GM19397 (cell line): ENCODE measurements around the gene OR6Y1.

Experiments used
- ATAC-seq: cut with Tn5 transposase; IDR thresholded peaks from one replicate; pipeline ENCODE4 v1.9.1; 2021; ENCODE audit warnings: mild to moderate bottlenecking, moderate library complexity; ENCODE audit not compliant: unreplicated experiment

OR6Y1 gene, protein sequence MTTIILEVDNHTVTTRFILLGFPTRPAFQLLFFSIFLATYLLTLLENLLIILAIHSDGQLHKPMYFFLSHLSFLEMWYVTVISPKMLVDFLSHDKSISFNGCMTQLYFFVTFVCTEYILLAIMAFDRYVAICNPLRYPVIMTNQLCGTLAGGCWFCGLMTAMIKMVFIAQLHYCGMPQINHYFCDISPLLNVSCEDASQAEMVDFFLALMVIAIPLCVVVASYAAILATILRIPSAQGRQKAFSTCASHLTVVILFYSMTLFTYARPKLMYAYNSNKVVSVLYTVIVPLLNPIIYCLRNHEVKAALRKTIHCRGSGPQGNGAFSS

DNA sequence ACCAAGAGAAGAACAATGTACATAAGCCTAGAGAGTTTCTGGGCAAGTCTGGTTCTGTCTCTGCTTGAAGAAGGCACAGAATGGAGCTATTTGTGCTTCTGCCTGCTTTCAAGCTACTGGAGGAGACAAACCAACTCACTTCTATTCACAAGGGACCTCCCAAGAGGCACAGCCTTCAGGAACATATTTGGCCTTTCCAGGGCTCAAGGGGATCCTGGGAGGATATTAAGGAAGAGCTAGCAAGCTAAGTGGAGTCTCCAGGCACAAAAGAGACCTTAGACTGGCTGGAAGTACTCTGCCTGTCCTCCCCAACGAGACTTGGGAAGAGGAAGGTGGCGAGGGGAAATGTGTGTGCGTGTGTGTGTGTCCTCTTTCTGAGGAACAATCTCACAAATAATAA, at the start of gene OR6Y1:
OR6Y1 (minus strand) TSS at position 54 of the 400 bp plus-strand sequence. CDS start 6,300 bp downstream, outside the sequence.
- ATAC-seq = no peak

DNA sequence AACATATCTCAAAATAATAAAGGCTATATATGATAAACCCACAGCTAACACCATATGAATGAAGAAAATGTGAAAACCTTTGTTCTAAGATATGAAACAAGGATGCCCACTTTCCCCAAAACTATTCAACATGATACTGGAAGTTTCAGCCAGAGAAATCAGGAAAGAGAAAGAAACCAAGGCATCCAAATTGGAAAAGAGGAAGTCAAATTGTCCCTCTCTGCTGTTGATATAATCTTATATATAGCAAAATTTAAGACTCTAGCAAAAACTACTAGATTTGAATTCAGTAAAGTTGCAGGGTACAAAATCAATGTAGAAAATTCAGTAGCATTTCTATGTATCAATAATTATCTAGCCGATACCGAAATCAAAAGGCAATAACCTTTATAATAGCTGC, 46.5 kb upstream of the OR6Y1 start:
- no peak for ATAC-seq

DNA sequence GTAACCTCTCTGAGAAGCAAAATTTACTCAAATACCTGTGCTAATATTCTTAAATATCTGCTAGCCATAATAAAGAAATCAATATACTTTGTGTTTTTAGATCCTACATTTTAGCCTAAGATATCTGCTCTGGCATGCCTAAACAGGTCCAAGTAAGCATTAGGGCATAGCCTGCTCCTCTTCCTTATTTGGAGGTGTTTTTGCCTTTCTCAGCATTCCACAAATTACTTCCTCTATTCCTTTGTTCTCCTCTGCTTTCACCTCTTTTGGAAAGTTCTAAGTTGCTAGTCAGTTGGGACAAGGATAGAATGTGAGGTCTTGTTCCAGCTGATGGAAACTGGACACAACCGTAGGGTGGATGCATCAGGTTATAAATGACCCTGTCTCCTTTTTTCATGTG, 32.7 kb upstream of the OR6Y1 start:
- ATAC-seq = no peak

DNA sequence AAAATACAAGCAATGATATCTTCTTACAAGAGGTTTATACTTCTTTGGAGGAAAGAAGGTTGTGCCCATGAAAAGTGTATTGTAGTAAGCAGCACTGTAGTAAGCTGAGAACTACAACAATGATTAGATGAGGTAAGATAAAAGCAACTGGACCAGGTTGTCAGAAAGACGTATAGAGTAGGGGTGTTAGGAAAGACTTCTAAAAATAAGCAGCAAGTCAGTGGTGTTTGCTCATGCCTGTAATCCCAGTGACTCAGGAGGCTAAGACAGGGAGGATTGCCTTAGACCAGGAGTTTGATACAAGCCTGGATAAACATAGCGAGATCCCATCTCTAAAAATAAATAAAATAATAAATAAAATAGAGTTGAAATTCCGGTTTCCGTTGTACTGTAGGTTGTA, 29.8 kb upstream of the OR6Y1 start:
- ATAC-seq = no peak

DNA sequence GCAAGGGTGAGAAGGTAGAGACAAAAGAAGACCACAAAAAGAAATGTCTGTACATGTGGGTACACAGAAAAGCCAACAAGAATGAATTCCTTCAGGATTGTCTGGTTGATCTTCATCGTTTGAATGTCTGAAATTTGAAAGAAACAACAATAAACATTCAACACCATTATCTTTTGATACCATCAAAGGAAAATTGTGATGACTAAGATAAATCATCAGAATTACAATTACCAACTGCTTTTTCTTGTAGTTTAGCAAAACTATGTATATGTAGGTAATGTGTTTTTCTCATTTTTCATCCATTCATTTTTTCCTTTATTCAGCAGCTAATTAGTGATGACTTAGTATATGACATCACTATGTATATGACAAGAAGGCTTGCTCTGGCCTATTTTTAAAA, 25.5 kb upstream of the OR6Y1 start, which contains the start of gene OR10X1:
OR10X1 (minus strand) TSS at position 167 of the 400 bp plus-strand sequence; CDS start at position 167, 0 bp downstream.
- no peak for ATAC-seq

DNA sequence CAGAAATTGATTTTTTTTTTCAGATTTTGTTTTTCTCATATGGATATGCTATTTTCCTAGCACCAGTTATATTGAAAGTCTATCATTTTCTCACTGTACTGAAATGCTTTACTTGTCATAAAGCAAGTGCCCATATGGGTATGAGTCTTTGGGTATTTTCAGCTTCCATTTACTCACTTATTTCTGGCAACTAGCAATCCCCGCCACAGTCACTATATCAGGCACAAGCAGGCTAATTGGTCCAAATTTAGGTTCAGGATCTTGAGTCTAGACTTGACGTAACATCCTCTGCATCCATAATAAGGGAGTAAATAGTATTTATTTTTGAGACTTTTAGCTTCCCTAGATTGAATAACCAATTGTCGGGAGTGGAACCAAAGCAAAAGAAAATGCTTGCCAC, 23.4 kb upstream of the OR6Y1 start:
- ATAC-seq = no peak

DNA sequence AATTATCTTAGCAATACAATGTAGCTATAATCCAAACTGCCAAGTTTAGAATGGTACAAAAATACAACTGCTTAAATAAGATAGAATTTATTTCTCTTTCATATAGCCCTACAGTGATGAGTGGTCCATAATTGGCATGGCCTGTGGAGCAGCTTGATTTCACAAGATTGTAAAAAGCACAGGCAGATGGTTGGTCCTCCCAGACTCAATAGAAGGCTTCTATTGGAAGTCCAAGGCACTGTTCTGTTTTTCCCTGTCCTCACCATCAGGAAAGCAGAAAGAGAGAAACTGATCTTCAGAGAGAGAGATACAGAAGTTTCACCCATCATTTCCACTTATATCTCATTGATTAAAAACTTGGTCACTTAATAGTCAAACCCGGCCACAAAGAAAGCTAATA, 18.0 kb upstream of the OR6Y1 start:
- no peak for ATAC-seq

DNA sequence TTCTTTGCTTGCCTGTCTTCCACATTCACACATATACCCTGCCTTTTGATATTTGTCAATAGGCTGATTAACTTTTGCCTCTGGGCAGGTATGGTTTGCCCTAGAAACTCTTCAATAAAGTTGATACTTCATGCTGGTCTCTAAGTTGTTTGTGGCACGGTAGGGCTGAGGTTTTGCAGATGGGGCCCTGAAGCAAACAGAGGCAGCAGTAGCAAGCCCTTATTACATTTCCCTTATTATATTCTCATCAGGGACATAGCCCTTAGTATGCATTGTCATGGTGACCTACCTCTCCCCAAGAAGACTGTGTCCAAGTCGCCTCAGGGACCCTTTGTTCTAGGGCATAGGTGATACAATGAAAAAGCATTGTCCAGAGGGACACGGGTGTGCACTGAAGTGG, 16.3 kb upstream of the OR6Y1 start, which contains the start of gene OR6P1:
OR6P1 (minus strand) TSS at position 101 of the 400 bp plus-strand sequence. CDS start 6,976 bp downstream, outside the sequence.
- no peak for ATAC-seq

DNA sequence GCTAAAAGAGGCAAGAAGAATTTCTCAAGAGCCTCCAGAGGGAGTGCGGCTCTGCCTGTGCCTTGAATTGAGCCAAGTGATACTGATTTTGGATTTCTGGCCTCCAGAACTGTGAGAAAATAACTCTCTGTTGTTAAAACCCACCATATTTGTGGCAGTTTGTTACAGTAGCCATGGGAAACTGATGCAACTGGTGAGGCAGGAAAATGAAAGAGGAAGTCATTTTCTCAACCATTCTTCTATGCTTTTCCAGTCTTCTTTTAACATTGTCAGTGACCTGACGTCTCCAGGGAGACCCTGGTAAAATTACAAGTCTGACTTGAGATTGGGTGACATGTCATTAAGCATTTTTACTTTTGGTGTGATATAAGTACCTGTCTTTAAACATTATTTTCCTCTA, 10.4 kb upstream of the OR6Y1 start:
- ATAC-seq = no peak

DNA sequence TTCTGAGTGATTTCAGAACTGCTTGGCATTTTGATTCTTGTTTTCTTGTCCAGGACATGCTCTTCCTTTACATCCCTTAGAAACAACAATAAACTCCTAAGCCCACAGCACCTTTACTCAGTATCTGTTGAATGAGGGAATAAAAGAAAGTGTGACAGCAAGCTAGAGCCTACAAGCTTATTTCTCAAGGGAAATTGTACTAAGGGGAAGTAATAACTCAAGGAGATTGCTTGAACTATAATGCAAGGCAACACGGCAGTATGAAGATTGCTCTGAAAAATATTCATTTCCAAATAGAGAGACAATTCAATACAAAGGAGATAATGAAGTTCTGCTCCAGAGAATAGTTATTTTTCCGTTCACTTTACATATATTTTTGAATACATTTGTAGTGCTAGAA, 9.6 kb upstream of the OR6Y1 start:
- no peak for ATAC-seq

DNA sequence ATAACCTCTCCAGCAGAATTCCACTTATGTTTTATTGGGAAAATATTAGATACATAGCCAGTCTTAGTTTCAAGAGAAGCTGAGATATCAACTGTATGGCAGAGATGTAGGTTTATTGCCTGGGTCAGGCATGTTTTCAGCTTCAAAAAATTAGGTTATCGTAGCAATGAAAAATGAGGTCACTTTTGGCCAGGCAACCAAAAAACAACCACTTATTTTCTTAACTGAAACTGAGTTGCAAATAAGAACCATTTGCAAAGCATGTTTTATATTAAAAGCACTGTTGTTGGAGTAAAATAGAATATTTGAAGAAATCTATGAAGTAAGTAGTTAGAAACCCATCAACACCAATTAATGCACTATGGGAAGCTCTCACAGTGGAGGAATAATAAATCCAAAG, 5.5 kb upstream of the OR6Y1 start:
- no peak for ATAC-seq

DNA sequence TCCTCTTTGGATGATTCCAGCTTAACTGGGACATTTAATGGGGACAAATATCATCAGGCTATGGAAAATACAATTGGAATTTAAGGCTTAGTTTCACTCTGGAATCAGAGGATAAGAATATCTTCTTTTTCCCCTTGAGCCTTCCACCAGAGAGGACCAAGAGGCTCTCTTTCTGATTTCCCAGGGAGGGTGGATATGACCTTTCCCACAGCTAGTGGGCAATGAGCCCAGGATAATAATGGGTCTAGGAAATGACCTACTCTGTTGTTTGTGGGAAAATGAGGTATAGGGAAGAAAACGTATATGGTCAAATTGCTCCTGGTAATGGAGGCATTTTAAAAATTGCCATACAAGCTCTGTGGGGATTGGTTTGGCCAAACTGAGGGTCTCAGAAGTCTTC, 1.9 kb downstream of the OR6Y1 start:
- no peak for ATAC-seq

DNA sequence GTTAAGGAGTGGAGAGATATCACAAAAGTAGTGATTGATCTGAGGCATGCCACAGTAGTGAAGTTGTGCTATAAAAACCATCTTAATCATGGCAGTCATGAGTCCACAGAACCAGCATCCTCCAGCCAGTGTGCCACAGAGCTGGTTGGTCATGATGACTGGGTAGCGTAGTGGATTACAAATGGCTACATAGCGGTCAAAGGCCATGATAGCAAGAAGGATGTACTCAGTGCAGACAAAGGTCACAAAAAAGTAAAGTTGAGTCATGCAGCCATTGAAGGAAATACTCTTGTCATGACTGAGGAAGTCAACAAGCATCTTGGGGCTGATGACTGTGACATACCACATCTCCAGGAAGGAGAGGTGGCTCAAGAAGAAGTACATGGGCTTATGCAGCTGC, 6.7 kb downstream of the OR6Y1 start:
- no peak for ATAC-seq

DNA sequence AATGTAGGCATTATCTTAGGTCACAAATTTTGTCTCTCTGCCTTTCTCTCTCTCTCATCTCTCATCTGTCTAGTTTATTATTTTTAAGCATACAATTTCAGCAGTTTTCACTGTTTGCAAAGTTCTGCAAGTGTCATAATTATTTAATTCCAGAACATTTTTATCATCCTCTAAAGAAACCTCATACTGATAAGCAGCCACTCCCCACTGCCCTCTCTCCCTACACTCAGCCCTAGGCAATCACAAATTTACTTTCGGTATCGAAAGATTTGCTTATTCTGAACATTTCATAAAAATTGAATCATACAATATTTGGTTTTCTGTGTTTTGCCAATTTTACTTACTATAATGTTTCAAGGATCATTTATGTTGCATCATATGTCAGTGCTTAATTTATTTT, 16.6 kb downstream of the OR6Y1 start:
- ATAC-seq = no peak

DNA sequence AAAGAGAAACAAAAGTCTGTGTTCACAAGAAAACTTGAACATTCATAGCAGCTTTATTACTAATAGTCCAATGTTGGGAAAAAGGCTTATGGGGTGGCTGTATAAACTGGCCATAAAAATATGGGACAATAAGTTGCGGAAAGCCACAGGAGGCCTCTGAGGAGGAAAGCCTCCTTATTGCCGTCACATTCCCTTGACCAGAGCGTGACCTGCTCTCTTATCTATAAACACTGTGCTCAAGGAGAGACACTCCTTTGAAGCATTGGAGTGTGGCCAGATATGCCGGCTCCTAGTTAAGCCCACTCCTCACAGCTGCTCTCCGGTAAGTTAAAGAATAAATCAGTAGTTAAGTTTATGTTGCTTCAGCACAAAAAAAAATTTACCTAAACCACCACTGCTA, 19.7 kb downstream of the OR6Y1 start:
- no peak for ATAC-seq

DNA sequence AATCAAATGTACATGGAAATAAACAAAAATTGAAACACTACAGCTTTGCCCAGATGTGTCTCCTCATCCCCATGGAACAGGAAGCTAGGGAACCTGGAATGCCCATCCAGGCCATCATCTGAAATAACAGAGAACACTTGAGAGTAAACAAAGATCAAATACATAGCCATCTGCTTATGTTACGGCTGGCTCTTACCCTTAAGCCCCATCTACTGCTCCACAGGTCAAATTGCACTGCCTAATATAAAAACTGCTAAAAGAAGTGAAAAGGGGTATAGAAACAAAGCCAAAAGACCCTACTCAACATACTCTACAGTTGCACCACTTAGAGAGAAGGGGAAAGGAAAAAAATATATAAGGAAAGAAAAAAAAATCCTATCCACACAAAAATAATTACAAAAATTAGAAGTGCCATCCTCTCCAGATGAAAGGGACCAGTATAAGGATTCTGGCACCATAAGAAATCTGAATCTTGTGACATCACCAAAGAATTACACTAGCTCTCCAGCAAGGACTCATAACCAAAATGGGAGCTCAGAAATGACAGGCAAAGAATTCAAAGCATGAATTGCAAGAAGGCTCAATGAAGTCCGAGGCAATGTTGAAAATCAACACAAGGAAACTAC, 26.9 kb downstream of the OR6Y1 start:
- no peak for ATAC-seq

DNA sequence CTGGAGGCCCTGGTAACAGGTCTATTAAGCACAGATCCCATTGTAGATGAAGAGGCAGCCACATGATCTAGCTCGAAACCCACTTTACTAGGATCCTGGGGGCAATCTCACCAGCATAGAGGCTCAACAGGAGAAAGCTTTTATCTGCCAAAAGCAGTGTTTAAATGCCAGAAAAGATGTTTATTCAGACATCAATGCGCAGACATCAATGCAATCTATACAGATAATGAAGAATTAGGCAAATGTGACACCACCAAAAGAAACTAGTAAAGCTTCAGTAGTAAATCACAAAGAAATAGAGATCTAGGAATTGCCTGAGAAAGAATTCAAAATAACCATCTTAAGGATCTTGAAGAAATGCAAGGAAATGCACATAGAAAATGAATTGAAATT, 32.5 kb downstream of the OR6Y1 start:
- ATAC-seq = no peak

DNA sequence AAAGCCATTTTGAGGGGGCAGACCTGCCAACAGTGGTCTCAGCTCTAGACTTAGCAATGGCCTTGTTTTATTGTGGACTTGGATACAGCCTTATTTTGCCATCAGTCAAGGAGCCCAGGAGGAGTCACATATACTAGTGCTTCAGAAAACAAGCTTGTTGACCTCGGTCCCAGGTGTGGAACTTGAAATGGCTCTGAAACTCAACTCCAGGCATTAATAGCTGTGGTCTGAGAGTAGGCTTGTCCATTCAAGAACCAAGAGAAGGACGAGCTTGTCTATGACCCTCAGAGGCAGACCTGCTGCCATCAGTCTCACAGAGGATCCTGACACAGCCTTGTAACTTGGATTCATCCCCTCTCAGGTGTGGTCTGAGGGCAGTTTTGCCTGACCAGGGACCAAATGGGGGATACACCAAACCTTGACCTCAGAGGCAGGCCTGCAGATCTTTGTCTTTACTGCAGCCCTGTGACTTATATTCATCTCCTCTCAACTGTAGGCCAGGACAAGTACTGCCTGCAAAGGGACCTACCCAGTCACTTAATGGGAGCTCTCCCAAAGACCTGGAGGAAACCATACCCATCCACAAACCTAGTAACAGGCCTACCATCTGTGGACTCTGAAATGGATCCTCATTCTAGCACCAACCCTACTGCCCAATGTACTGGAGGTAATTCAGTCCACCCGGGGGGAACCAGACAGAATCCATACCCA, 33.1 kb downstream of the OR6Y1 start:
- no peak for ATAC-seq

DNA sequence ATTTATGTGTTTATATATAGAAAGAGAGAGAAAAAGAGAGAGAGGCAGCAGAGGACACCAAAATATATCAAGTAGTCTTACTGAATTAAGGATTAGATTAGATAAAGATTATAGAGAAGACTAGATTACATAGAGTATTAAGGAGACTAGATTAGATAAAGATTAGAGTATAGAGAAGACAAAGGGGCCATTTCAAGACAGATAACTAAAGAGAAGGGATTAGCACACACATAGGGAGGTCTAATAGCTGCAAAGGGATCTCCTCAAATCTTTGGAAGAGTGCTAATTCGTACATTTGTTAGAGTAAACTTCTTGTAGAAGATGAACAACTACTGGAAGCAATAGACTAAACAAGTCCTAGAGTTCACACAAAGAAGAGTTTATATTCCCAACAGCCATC, 34.2 kb downstream of the OR6Y1 start:
- ATAC-seq = no peak

DNA sequence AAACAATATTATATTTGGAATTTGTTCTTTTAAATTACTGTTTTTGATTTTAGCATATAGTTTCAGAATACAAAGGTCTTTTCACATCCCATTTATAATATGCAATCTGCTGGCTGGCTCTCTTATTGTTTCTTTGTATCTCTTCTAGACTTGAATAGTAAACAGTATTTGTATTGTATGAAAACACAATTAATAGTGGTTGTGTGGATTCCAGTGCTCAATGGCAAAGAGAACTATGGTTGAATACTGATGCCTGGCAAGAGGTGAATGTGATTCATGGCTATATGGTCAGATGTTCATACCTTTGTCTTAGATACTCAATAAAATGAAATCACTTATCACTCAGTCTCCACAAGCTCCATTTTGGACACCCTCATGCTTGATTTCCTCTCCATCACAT, 37.2 kb downstream of the OR6Y1 start:
- no peak for ATAC-seq

DNA sequence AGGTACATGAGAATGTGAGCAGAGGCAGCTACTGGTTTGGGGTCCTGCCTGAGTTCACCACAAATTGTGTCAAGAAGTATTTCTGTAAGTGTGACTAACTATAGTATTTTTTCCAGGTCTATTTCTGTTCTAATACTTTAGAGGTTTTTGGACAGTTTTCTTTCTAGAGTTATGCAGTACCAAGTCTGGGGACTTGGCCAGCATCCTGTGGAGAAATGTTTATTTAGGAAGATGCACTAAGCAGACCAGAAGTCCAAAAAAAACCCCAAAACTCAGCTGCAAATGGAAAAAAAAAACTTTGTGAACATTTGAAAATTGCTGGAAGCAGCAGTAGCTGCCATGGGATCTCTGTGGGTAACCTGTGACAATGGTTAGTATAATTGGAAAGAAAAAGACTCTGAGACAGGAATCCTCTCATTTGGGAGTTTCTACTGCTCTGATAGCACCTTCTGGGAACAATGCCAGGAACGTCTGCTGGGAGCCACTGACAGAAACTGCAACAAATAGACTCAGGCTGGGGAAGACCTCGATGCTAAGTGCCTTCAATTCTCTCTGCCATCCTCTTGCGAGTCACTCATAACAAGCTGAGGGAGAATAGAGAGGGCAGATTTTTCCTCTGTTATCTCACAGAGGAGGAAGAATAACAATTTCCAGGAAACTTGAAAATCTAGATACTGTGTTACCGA, 44.6 kb downstream of the OR6Y1 start:
- ATAC-seq = no peak
